Measurements from ENCODE around the gene FNBP1.
"Not testable (repeated sequence)": the region's sequence is repeated elsewhere in the genome, so short reads cannot be mapped to it uniquely, and the experiment has no call there.

The FNBP1 gene

DNA sequence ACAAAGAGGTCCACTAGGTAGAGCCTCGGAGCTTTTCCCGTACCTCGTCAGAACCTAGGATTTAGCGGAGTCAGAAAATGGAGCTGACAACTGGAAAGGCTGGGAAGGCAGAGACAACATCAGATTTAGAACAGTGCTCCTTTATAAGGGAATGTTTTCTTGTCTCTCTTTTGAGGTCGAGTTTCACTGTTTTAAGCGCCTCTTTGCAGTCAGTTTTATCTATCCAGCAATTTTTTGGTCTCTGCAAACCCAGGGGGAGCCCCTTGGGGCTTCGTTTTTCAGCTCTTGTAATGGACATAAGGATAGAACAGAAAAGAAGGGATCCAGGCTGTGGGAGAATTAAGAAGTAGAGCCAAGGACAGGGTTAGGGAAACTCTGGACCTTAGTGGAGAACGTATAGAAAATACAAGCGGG lies 80.5 kb downstream of the FNBP1 start:
- Histone ChIP-seq H3K4me1 (ENCODE audit: insufficient read depth, low read length) (peaks cover 35% of the 10 kb centered on the region), H3K4me3 (ENCODE audit: low read length) (peak overlapping the region; percentile 46), H3K27ac (ENCODE audit: low read length) (peak overlapping the region; percentile 82), H3K9me3 (ENCODE audit: insufficient read depth, low read depth, low read length) (no peaks in the 10 kb centered on the region), H3K27me3 (ENCODE audit: insufficient read depth, low read length) (no peaks in the 10 kb centered on the region), H3K36me3 (ENCODE audit: insufficient read depth, low read depth, low read length) (0 out of 2 replicates have a peak, but pooled peaks cover 4% of the 10 kb centered on the region), H3K9ac (ENCODE audit: low read depth, low read length) (peak overlapping the region; percentile 77; the same call in 1 of the 2 replicates)

DNA sequence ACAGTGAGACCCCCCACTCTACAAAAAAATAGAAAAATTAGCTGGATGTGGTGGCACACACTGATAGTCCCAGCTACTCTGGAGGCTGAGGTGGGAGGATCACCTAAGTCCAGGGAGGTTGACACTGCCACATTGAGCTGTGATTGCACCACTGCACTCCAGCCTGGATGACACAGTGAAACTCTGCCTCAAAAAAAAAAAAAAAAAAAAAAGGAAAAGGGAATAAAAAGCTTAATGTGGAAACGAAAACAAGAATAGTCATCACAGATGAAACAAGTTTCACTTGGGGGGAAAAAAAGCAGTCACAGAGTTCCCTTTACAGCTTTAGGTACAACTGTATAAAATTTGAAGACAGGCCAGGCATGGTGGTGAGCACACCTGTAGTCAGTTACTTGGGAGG lies 84.2 kb downstream of the FNBP1 start:
- H3K27me3 ChIP-seq (ENCODE audit: insufficient read depth, low read length) = no peaks in the 10 kb centered on the region
- no peak overlapping the region for H3K27ac ChIP-seq (ENCODE audit: low read length)
- no peaks in the 10 kb centered on the region for H3K9me3 ChIP-seq (ENCODE audit: insufficient read depth, low read depth, low read length)
- no peak overlapping the region for H3K9ac ChIP-seq (ENCODE audit: low read depth, low read length)
- peaks cover 18% of the 10 kb centered on the region for H3K4me1 ChIP-seq (ENCODE audit: insufficient read depth, low read length)
- no peak overlapping the region for H3K4me3 ChIP-seq (ENCODE audit: low read length)
- peaks cover 15% of the 10 kb centered on the region for H3K36me3 ChIP-seq (ENCODE audit: insufficient read depth, low read depth, low read length)

GRCh38 chr9:129954868-129955550 lies 88.0 kb downstream of the FNBP1 start:
- Histone ChIP-seq H3K27ac (ENCODE audit: low read length) (no peak overlapping the region), H3K9ac (ENCODE audit: low read depth, low read length) (0 out of 2 replicates have a peak overlapping the region, but pooled peaks have one; percentile 10), H3K27me3 (ENCODE audit: insufficient read depth, low read length) (no peaks in the 10 kb centered on the region), H3K9me3 (ENCODE audit: insufficient read depth, low read depth, low read length) (no peaks in the 10 kb centered on the region), H3K4me1 (ENCODE audit: insufficient read depth, low read length) (no peaks in the 10 kb centered on the region), H3K4me3 (ENCODE audit: low read length) (no peak overlapping the region), H3K36me3 (ENCODE audit: insufficient read depth, low read depth, low read length) (peaks cover 15% of the 10 kb centered on the region)

- no peak overlapping the region for H3K9ac ChIP-seq (ENCODE audit: low read depth, low read length)
- H3K27me3 ChIP-seq (ENCODE audit: insufficient read depth, low read length) = no peaks in the 10 kb centered on the region
- H3K36me3 ChIP-seq (ENCODE audit: insufficient read depth, low read depth, low read length) = peaks cover 15% of the 10 kb centered on the region
These were observed 89.3 kb downstream of the FNBP1 start for GRCh38 chr9:129953736-129954135.

GRCh38 chr9:129952337-129952736 lies 90.7 kb downstream of the FNBP1 start:
- Histone ChIP-seq H3K36me3 (ENCODE audit: insufficient read depth, low read depth, low read length) (peaks cover 11% of the 10 kb centered on the region), H3K9ac (ENCODE audit: low read depth, low read length) (no peak overlapping the region), H3K4me3 (ENCODE audit: low read length) (no peak overlapping the region), H3K27me3 (ENCODE audit: insufficient read depth, low read length) (no peaks in the 10 kb centered on the region), H3K27ac (ENCODE audit: low read length) (no peak overlapping the region), H3K9me3 (ENCODE audit: insufficient read depth, low read depth, low read length) (no peaks in the 10 kb centered on the region), H3K4me1 (ENCODE audit: insufficient read depth, low read length) (no peaks in the 10 kb centered on the region)

More at GRCh38 chr9:129953736-129954135, 89.3 kb downstream of the FNBP1 start:
- H3K9me3 ChIP-seq (ENCODE audit: insufficient read depth, low read depth, low read length) = no peaks in the 10 kb centered on the region
- no peaks in the 10 kb centered on the region for H3K4me1 ChIP-seq (ENCODE audit: insufficient read depth, low read length)
- H3K27ac ChIP-seq (ENCODE audit: low read length) = no peak overlapping the region
- H3K4me3 ChIP-seq (ENCODE audit: low read length) = no peak overlapping the region

DNA sequence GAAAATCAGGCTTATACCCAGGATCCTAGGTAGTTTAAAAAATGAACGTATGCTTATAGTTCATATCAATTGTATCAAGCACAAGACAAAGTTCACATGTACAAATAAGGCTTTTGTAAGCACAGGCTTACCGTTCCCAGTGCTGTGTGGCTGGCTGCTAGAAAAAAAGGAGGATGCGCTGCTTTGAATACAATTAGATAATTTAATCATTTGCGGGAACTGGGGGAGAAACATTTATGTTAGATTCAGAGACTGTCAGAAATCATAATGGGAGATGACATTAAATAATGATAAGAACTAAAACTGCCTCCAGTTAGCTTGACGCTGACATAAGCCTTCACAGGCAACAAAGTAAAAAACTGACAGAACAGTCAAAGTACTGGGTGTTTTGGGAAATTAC lies 93.2 kb downstream of the FNBP1 start:
- no peaks in the 10 kb centered on the region for H3K36me3 ChIP-seq (ENCODE audit: insufficient read depth, low read depth, low read length)
- no peak overlapping the region for H3K9ac ChIP-seq (ENCODE audit: low read depth, low read length)

DNA sequence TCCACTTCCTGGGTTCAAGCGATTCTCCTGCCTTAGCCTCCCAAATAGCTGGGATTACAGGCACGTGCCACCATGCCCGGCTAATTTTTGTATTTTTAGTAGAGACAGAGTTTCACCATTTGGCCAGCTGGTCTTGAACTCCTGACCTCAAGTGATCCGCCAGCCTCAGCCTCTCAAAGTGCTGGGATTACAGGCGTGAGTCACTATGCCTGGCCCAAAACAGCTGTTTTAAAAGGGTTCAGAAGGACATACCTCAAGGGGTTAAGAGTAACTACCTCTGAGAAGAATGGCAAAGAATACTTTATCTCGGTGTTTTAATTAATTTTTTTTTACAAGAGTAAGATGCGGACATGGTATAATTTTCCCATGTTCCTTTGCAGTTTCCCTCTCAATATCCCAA lies 94.4 kb downstream of the FNBP1 start:
- not testable (repeated sequence) for H3K4me1 ChIP-seq (ENCODE audit: insufficient read depth, low read length); H3K9ac ChIP-seq (ENCODE audit: low read depth, low read length); H3K27me3 ChIP-seq (ENCODE audit: insufficient read depth, low read length); H3K27ac ChIP-seq (ENCODE audit: low read length); H3K36me3 ChIP-seq (ENCODE audit: insufficient read depth, low read depth, low read length); H3K4me3 ChIP-seq (ENCODE audit: low read length); H3K9me3 ChIP-seq (ENCODE audit: insufficient read depth, low read depth, low read length)

More for the DNA sequence above, 93.2 kb downstream of the FNBP1 start:
- Histone ChIP-seq H3K4me3 (ENCODE audit: low read length) (no peak overlapping the region), H3K27me3 (ENCODE audit: insufficient read depth, low read length) (no peaks in the 10 kb centered on the region), H3K4me1 (ENCODE audit: insufficient read depth, low read length) (no peaks in the 10 kb centered on the region), H3K27ac (ENCODE audit: low read length) (no peak overlapping the region), H3K9me3 (ENCODE audit: insufficient read depth, low read depth, low read length) (no peaks in the 10 kb centered on the region)

DNA sequence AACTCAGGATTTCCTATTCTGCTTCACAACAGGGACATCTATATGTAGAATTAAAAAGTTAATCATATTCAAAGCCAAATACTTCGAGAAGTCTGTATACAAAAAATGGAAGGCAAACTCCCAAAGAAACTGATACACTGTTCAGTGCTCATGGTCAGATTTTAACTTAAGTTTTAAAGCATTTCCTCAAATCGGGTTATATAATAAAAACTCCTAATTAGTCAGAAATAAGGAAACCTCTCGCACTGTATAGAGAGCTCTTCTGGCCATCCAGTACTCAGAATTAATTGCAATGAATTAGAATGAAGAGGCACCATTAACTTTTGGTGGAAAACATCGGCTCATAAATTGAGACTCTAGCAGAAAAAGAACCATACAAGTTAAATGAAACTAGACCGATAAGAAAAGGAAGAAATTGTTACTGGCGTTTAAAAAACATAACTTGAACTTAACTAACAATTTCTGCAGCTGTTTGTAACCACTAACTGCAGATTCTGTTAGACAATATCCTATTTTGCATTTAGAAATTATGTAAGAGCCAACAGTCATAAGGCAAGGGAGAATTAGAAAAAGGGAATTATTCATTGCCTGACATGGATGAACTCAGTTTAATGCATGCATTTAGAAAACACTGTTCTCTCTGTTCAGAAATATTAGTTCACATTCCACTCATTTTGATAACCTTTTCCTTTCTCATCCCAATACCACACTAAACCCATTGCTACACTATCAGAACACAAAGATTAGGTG lies 96.6 kb downstream of the FNBP1 start:
- no peaks in the 10 kb centered on the region for H3K27me3 ChIP-seq (ENCODE audit: insufficient read depth, low read length)
- peaks cover 10% of the 10 kb centered on the region; the same call in 1 of the 2 replicates for H3K36me3 ChIP-seq (ENCODE audit: insufficient read depth, low read depth, low read length)
- H3K4me3 ChIP-seq (ENCODE audit: low read length) = no peak overlapping the region
- no peak overlapping the region for H3K9ac ChIP-seq (ENCODE audit: low read depth, low read length)
- H3K27ac ChIP-seq (ENCODE audit: low read length) = no peak overlapping the region
- peaks cover 7% of the 10 kb centered on the region; the same call in 1 of the 2 replicates for H3K9me3 ChIP-seq (ENCODE audit: insufficient read depth, low read depth, low read length)
- H3K4me1 ChIP-seq (ENCODE audit: insufficient read depth, low read length) = no peaks in the 10 kb centered on the region

DNA sequence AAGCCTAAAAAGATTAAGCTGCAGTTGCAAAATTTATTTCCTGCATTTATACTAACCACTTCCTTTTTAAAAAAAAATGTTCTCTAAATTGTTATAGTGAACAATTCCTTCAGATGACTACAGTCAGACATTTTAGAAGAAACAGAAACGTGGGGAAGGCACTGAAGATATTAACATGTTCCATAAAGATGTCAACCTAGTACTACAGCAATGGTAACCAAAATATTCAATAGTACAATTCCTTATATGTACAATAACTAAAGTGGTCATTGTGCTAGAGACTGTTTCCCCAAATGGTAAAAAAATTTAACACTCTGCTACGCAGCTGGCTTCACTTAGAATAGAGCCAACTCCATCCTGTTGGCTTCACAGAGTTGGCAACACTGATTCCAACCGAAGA lies 97.7 kb downstream of the FNBP1 start:
- H3K9ac ChIP-seq (ENCODE audit: low read depth, low read length) = no peak overlapping the region
- no peaks in the 10 kb centered on the region for H3K4me1 ChIP-seq (ENCODE audit: insufficient read depth, low read length)
- no peak overlapping the region for H3K4me3 ChIP-seq (ENCODE audit: low read length)
- H3K36me3 ChIP-seq (ENCODE audit: insufficient read depth, low read depth, low read length) = peaks cover 10% of the 10 kb centered on the region; the same call in 1 of the 2 replicates
- H3K27ac ChIP-seq (ENCODE audit: low read length) = no peak overlapping the region
- peaks cover 7% of the 10 kb centered on the region; the same call in 1 of the 2 replicates for H3K9me3 ChIP-seq (ENCODE audit: insufficient read depth, low read depth, low read length)
- no peaks in the 10 kb centered on the region for H3K27me3 ChIP-seq (ENCODE audit: insufficient read depth, low read length)

DNA sequence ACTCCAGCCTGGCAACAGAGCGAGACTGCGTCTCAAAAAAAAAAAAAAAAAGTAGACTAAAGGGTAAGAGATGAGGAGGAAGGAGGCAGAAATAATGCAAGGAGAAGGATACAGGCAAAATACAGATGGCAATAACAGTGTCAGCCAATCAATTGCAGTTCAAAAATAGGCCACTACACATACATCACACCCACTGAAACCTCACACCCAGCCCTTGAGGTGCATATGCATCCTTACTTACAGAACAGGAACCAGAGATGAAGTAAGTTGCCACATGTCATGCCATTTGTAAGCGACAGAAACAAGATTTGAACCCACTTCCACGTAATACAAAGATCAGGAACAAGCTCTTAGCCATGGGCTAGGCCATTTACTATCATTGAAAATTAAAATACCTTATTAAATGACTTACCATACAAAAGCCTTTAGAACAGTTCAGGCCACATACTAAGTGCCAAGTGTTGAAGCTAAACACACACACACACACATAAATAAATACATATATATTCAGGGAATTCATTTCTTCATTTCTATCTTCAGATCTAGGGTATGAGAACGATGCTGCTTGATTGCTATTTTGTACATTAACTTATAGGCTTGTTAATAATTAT lies 98.4 kb downstream of the FNBP1 start:
- H3K27ac ChIP-seq (ENCODE audit: low read length) = no peak overlapping the region

GRCh38 chr9:129939431-129939830 lies 103.6 kb downstream of the FNBP1 start:
- Histone ChIP-seq H3K27ac (ENCODE audit: low read length) (peak overlapping the region; percentile 56), H3K4me3 (ENCODE audit: low read length) (no peak overlapping the region), H3K9ac (ENCODE audit: low read depth, low read length) (no peak overlapping the region), H3K36me3 (ENCODE audit: insufficient read depth, low read depth, low read length) (peaks cover 10% of the 10 kb centered on the region; the same call in 1 of the 2 replicates), H3K27me3 (ENCODE audit: insufficient read depth, low read length) (no peaks in the 10 kb centered on the region), H3K4me1 (ENCODE audit: insufficient read depth, low read length) (peaks cover 8% of the 10 kb centered on the region; the same call in 1 of the 2 replicates), H3K9me3 (ENCODE audit: insufficient read depth, low read depth, low read length) (peaks cover 7% of the 10 kb centered on the region; the same call in 1 of the 2 replicates)

More for the DNA sequence above, 98.4 kb downstream of the FNBP1 start:
- H3K4me3 ChIP-seq (ENCODE audit: low read length) = no peak overlapping the region
- H3K27me3 ChIP-seq (ENCODE audit: insufficient read depth, low read length) = no peaks in the 10 kb centered on the region
- H3K9ac ChIP-seq (ENCODE audit: low read depth, low read length) = no peak overlapping the region
- H3K36me3 ChIP-seq (ENCODE audit: insufficient read depth, low read depth, low read length) = peaks cover 10% of the 10 kb centered on the region; the same call in 1 of the 2 replicates
- peaks cover 7% of the 10 kb centered on the region; the same call in 1 of the 2 replicates for H3K9me3 ChIP-seq (ENCODE audit: insufficient read depth, low read depth, low read length)
- H3K4me1 ChIP-seq (ENCODE audit: insufficient read depth, low read length) = no peaks in the 10 kb centered on the region; the same call in 1 of the 2 replicates

Data from iPS-20b (cell line).